Neural progenitor cell (in vitro differentiated cells): ENCODE data around the gene CEP85. TPM values are rescaled to one million over a fixed set of nuclear protein-coding genes. Genes with fewer than 3 reads are reported as not detected.

Experiments used
- DNase-seq: peaks from one replicate; pipeline ENCODE4 v3.0.0-alpha.2; 2016; ENCODE audit warnings: low spot score
- H2AFZ ChIP-seq: fragments of 200-600 bp; sonication (generic); replicated peaks from 2 replicates; pipeline ENCODE4 v1.6.1; 2016; ENCODE audit warnings: antibody characterized with exemption
- H3F3A ChIP-seq: fragments of 200-600 bp; sonication (generic); 2 replicates; pipeline ENCODE4 v1.6.1; 2016; ENCODE audit warnings: antibody characterized with exemption, low read depth
- H3K27ac ChIP-seq: fragments of 200-600 bp; sonication (generic); 2 replicates; pipeline ENCODE4 v1.5.1; 2016; ENCODE audit warnings: mild to moderate bottlenecking
- H3K27me3 ChIP-seq: fragments of 200-600 bp; sonication (generic); 2 replicates; pipeline ENCODE4 v1.6.1; 2016; ENCODE audit warnings: mild to moderate bottlenecking, moderate library complexity
- H3K36me3 ChIP-seq: fragments of 200-600 bp; sonication (generic); 2 replicates; pipeline ENCODE4 v1.5.1; 2016
- H3K4me1 ChIP-seq: fragments of 200-600 bp; sonication (generic); 2 replicates; pipeline ENCODE4 v1.6.1; 2016; ENCODE audit warnings: mixed run types
- H3K4me2 ChIP-seq: fragments of 200-600 bp; sonication (generic); 2 replicates; pipeline ENCODE4 v1.6.1; 2016
- H3K4me3 ChIP-seq: fragments of 200-600 bp; sonication (generic); 2 replicates; pipeline ENCODE4 v1.5.1; 2016
- H3K79me2 ChIP-seq: fragments of 200-600 bp; sonication (generic); 2 replicates; pipeline ENCODE4 v1.6.1; 2016; ENCODE audit warnings: low read depth
- H3K9ac ChIP-seq: fragments of 200-600 bp; sonication (generic); 2 replicates; pipeline ENCODE4 v1.6.1; 2016
- H3K9me3 ChIP-seq: fragments of 200-600 bp; sonication (generic); 2 replicates; pipeline ENCODE4 v1.5.1; 2016; ENCODE audit warnings: low read depth
- H4K20me1 ChIP-seq: fragments of 200-600 bp; sonication (generic); 2 replicates; pipeline ENCODE4 v1.6.1; 2016; ENCODE audit warnings: low read depth
- H3K27ac Mint-ChIP-seq: 3 replicates; pipeline ENCODE4 v1.8.0; 2021; ENCODE audit warnings: mixed read lengths
- H3K27me3 Mint-ChIP-seq: 2 replicates; pipeline ENCODE4 v1.8.0; 2022; ENCODE audit warnings: low read depth, mild to moderate bottlenecking, inconsistent platforms, moderate library complexity, mixed read lengths; ENCODE audit not compliant: insufficient read depth
- H3K36me3 Mint-ChIP-seq: 3 replicates; pipeline ENCODE4 v1.8.0; 2021; ENCODE audit warnings: mixed read lengths
- H3K4me1 Mint-ChIP-seq: 3 replicates; pipeline ENCODE4 v1.8.0; 2021; ENCODE audit warnings: mixed read lengths
- H3K4me3 Mint-ChIP-seq: 3 replicates; pipeline ENCODE4 v1.8.0; 2021; ENCODE audit warnings: mild to moderate bottlenecking, moderate library complexity, mixed read lengths
- H3K9me3 Mint-ChIP-seq: 3 replicates; pipeline ENCODE4 v1.8.0; 2020; ENCODE audit warnings: mixed read lengths
- CTCF ChIP-seq: fragments of 200-600 bp; sonication (generic); IDR thresholded peaks from 2 replicates; pipeline ENCODE4 v1.5.1; 2017; ENCODE audit warnings: antibody characterized with exemption, mild to moderate bottlenecking
- EZH2 ChIP-seq: fragments of 200-600 bp; sonication (generic); IDR thresholded peaks from 2 replicates; pipeline ENCODE4 v1.6.1; 2017; ENCODE audit warnings: antibody characterized with exemption, mild to moderate bottlenecking, moderate library complexity
- EZH2phosphoT487 ChIP-seq: fragments of 200-600 bp; sonication (generic); IDR thresholded peaks from 2 replicates; pipeline ENCODE4 v1.6.1; 2017; ENCODE audit warnings: antibody characterized with exemption
- total RNA-seq: library from RNA; depleted of rRNA; stranded (reverse); fragments of >200 nt; gene quantifications from 2 replicates; pipeline ENCODE4 v1.2.3, GENCODE V29; 2015; ENCODE audit warnings: low replicate concordance

Gene CEP85
- total RNA-seq, 1 donor from 2014 or later: 41.4 TPM

GRCh38 chr1:26197301-26197700, 36.7 kb upstream of the CEP85 start:
- no peaks in the 10 kb centered on the region for H3K9me3 ChIP-seq
- Mint-ChIP-seq H3K27ac (no peak overlapping the region), H3K4me3 (no peak overlapping the region), H3K9me3 (no peaks in the 10 kb centered on the region), H3K27me3 (peaks cover 9% of the 10 kb centered on the region), H3K36me3 (no peaks in the 10 kb centered on the region), H3K4me1 (peaks cover 12% of the 10 kb centered on the region)
- H3K4me1 ChIP-seq: peaks cover 4% of the 10 kb centered on the region
- H3K4me2 ChIP-seq: no peak overlapping the region
- no peak overlapping the region for H3K9ac ChIP-seq
- TF ChIP-seq CTCF: no peak
- TF ChIP-seq EZH2: no peak
- H4K20me1 ChIP-seq: no peaks in the 10 kb centered on the region
- DNase-seq: no peak
- H3K27me3 ChIP-seq: no peaks in the 10 kb centered on the region
- H3F3A ChIP-seq: no peaks in the 10 kb centered on the region
- H2AFZ ChIP-seq: no peak overlapping the region
- H3K36me3 ChIP-seq: no peaks in the 10 kb centered on the region
- H3K4me3 ChIP-seq: no peak overlapping the region
- H3K79me2 ChIP-seq: no peaks in the 10 kb centered on the region
- no peak overlapping the region for H3K27ac ChIP-seq

- DNase-seq: no peak
- Histone ChIP-seq H3K36me3 (no peaks in the 10 kb centered on the region), H3K4me3 (no peak overlapping the region), H3K4me2 (no peak overlapping the region), H3K9me3 (no peaks in the 10 kb centered on the region), H2AFZ (no peak overlapping the region), H3K27ac (no peak overlapping the region), H3K79me2 (no peaks in the 10 kb centered on the region), H3K9ac (no peak overlapping the region), H3K27me3 (no peaks in the 10 kb centered on the region), H3K4me1 (peaks cover 4% of the 10 kb centered on the region), H4K20me1 (no peaks in the 10 kb centered on the region), H3F3A (no peaks in the 10 kb centered on the region)
- Mint-ChIP-seq H3K27me3 (peaks cover 9% of the 10 kb centered on the region), H3K9me3 (no peaks in the 10 kb centered on the region), H3K36me3 (no peaks in the 10 kb centered on the region), H3K4me1 (peaks cover 12% of the 10 kb centered on the region), H3K27ac (no peak overlapping the region), H3K4me3 (no peak overlapping the region)
- TF ChIP-seq EZH2phosphoT487 (no peak), CTCF (no peak), EZH2 (no peak)
Observed at GRCh38 chr1:26197813-26198212, 36.2 kb upstream of the CEP85 start.

- H3K27me3 Mint-ChIP-seq: peaks cover 9% of the 10 kb centered on the region
- H3K9me3 Mint-ChIP-seq: no peaks in the 10 kb centered on the region
- H3K27me3 ChIP-seq: no peaks in the 10 kb centered on the region
- H3K27ac ChIP-seq: no peak overlapping the region
- H4K20me1 ChIP-seq: no peaks in the 10 kb centered on the region
- no peak overlapping the region for H3K9ac ChIP-seq
- peak overlapping the region; percentile 46 for H2AFZ ChIP-seq
- H3K4me1 Mint-ChIP-seq: peaks cover 12% of the 10 kb centered on the region
- no peaks in the 10 kb centered on the region for H3F3A ChIP-seq
- H3K4me2 ChIP-seq: no peak overlapping the region
- H3K4me3 ChIP-seq: no peak overlapping the region
- no peaks in the 10 kb centered on the region for H3K9me3 ChIP-seq
- H3K36me3 Mint-ChIP-seq: no peaks in the 10 kb centered on the region
- H3K36me3 ChIP-seq: no peaks in the 10 kb centered on the region
- no peak overlapping the region for H3K4me3 Mint-ChIP-seq
- peaks cover 4% of the 10 kb centered on the region for H3K4me1 ChIP-seq
- H3K27ac Mint-ChIP-seq: no peak overlapping the region
- no peaks in the 10 kb centered on the region for H3K79me2 ChIP-seq
- no peak for DNase-seq
- TF ChIP-seq EZH2phosphoT487: no peak
- TF ChIP-seq CTCF: no peak
- no peak for TF ChIP-seq EZH2
Observed at GRCh38 chr1:26200413-26200812, 33.6 kb upstream of the CEP85 start.
